Stimulated activated CD4-positive, alpha-beta T cell treated with anti-CD3 and anti-CD28 coated beads, Interleukin-12 subunit alpha, Interleukin-12 subunit beta, amount 100 ng/mL, for 24 hours (primary cell): ENCODE measurements around the gene HAPSTR1.
A peak's percentile ranks its signal among the peaks of the same experiment; 100 is the strongest.
"Not testable (repeated sequence)": the region's sequence is repeated elsewhere in the genome, so short reads cannot be mapped to it uniquely, and the experiment has no call there.

Experiments
- DNase-seq, 2 experiments: peaks; one replicate each; pipeline ENCODE4 v3.0.0-alpha.2; 2020; ENCODE audit warnings: low read depth in 2 of 2

Gene HAPSTR1

DNA sequence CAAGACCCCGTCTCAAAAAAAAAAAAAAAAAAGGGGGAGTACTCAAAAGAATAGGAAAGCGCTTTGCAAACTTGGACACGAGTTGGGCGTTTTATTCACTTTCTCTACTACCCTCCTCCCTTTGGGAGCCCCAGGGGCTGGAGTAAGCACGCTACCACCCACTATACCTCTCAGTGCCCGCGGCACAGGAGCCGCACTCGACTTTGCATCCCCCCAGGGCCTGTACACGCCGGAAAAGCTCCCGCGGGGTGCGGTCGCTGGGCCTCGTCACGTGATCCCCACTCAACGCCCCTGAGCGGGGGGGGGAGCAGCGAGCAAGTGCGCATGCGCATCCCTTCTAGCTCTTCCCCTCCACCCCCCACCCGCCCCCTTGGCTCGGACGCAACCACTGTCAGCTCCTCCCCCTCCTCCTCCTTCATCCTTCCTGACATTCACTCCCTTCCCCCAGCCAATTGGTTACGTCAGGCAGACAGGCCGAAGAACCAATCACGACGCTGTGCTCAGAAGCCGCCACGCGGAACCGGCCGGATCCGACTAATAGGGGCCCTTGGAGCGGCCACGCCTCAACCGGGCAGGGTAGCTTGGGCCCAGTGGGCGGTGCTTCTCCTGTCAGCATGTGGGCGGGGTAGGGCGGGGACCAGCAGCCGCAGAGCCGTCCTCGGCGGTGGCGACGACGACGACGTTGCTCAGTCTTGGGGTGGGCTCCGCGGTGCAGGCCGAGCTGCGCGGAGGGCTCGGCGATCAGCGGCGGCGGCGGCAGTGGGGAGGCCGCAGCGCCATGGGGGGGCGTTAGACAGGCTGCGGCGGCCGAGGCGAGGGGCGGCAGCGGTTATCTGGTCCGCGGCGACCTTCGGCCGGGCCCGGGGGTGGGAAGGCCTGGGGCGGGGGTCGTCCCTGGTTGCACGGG, at the start of gene HAPSTR1:
Gene HAPSTR1, plus strand, starts transcription at position 685 of the 907 bp plus-strand sequence. CDS start 401 bp downstream, outside the sequence.
- DNase-seq, result peak; percentile 98 to 99

GRCh38 chr16:9042533-9042932, 48.9 kb upstream of the HAPSTR1 start:
- no peak for DNase-seq

DNA sequence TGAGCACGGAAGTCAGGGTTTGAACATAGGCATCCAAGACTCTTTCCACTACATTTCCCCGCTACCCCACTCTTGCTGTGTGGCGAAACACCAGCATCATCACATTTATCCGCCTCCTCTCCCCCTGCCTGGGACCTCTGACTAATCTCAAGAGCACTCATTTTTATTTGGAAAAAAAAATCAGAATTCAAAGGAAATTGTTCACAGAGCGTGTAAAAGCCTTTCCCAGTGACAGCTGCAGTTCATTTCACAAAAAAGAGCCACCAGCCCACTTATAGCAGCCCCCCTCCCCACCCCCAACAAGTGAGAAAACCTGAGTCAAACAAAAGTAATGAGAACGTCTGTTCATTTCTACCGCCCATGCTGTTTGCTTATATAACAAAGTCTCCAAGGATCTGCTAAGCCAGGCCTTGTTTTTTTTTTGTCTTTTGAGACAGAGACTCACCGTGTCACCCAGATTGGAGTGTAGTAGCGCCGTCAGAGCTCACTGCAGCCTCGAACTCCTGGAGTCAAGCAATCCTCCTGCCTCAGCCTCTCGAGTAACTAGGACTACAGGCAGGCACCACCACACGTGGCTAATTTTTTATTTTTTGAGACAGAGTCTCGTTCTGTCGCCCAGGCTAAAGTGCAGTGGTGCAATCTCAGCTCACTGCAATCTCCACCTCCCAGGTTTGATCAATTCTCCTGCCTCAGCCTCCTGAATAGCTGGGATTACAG, 48.3 kb upstream of the HAPSTR1 start:
- DNase-seq, result no peak

GRCh38 chr16:9045562-9045961, 45.9 kb upstream of the HAPSTR1 start:
- not testable (repeated sequence) for DNase-seq

DNA sequence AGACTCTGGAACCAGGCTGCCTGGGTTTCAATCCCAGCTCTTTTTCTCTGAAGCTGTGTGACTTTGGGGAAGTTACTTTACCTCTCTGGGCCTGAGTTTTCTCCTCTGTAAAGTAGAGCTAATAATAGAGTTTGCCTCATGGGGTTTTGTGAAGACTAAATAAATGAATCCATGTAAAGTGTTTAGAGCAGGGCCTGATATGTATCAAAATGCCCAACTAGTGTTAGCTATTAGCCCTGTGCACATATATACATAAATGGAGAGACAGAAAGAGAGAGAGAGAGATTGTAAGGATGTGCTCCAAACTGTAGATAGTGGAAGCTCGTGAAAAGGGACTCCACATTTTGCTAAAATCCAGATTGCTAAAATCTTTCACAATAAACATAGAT, 44.8 kb upstream of the HAPSTR1 start:
- DNase-seq, result no peak

DNA sequence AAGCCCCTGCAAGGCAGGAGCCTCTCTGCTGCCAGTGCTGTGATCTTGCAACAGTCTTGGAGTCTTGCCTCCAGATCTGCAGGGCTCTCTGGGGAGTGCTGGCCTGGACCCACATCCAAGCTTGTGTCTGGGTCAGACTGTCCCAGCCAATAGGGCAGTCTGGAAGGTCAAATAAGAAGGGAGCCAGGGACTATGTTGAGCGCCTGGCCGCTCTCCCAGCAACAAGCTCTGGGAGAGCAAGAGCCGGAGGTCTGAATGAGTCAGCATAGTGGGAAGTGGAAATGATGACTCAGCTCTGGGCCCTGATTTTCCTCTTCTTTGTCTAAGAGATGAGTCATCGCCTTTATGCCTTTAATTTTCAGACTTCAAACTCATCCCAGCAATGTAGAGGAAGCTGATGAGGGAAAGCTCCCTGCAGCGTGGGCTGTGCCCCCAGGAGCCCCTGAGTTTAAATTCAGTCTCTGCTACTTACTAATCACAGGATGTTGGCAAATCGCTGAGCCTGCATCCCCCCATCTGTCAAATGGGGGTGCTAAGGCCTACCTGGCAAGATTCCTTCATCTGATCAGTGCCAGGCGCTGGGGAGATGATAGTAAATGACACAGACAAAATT, 43.6 kb upstream of the HAPSTR1 start:
- DNase-seq, result peak; percentile 27 to 55

- no peak for DNase-seq
Observed at GRCh38 chr16:9048302-9048700, 43.1 kb upstream of the HAPSTR1 start.

DNA sequence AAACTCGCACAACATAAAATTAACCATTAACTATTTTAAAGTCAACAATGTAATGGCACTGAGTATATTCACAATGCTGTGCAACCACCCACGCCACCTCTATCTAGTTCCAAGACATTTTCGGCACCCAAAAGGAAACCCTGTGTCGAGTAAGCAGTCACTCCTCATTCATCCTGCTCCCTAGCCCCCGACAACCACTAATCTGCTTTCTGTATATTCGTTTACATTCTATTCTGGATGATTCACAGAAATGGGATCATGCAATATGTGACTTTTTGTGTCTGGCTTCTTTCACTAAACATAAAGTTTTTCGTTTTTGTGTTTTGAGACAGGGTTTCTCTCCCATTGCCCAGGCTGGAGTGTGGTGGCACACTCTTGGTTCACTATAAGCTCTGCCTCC, 42.2 kb upstream of the HAPSTR1 start:
- no peak for DNase-seq

DNA sequence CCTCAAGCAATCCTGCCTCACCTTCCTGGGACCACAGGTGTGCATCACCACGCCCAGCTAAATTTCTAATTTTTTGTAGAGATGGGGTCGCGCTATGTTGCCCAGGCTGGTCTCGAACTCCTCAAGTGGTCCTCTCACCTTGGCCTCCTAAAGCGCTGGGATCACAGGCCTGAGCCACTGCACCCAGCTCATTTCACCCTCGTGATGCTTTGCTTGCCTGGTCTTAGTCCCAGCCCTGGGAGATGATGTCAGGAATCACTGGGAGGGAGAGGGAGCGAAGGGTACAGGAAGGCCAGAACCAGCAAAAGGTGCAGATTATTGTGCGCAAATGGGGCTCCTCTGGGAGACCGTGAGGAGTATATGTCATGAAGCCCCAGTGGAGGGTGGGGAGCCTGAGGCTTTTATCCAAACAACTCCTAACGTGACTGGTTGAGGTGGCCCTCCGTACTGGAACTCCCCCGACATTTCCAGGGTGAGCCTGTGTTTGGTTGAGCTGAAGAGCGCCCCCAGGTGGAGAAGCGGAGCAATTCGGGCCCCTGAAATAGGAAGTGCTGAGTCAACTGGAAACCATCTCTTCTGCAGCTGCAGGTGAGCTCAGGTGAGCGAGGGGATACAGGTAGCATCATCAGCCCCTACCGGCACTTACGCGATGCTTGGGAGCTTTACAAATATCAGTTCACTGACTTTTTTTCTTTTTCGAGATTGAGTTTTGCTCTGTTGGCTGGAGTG, 41.2 kb upstream of the HAPSTR1 start:
- no peak for DNase-seq

- DNase-seq, result no peak
Observed at GRCh38 chr16:9053006-9053601, 38.3 kb upstream of the HAPSTR1 start.

- DNase-seq, result no peak
Observed at GRCh38 chr16:9054460-9054859, 37.0 kb upstream of the HAPSTR1 start.

DNA sequence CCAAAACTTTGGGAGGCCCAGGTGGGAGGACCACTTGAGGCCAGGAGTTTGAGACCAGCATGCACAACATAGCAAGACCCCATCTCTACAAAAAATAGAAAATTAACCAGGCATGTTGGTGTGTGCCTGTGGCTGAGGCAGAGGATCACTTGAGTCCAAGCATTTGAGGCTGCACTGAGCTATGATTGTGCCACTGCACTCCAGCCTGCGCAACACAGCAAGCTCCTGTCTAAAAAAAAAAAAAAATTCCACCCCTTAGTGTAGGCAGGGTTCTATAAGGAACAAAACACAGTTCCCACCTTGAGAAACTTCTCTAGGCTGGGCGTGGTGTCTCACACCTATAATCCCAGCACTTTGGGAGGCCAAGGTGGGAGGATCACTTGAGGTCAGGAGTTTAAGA, 36.3 kb upstream of the HAPSTR1 start:
- DNase-seq, result no peak

DNA sequence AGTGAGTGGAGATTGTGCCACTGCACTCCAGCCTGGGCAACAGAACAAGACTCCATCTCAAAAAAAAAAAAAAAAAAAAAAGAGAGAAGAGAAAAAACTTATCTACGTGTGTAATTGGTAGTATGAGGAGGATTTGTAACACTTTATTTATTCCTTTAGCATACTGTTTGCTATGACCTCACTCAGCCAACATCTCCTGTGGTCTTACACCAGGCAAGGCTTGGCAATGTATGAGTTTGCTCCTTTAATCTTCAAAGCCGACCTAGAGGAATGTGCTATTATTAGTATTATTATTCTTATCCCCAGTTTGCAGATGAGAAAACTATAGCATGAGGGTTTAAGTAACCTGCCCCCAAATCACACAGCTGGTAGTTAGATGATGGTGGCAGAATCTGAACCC, 35.8 kb upstream of the HAPSTR1 start:
- no peak for DNase-seq

DNA sequence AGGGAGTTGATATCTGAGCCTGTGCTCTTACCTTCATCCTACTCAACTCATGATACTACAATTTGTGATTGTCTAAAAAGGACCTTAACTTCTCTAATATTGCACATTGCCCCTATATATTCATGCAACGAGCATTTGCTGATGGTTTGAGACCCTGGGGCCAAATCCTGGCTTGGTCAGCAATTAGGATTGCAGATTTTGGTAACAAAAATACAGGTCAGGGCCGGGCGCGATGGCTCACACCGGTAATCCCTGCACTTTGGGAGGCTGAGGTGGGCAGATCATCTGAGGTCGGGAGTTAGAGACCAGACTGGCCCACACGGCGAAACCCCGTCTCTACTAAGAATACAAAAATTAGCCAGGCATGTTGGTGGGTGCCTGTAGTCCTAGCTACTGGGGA, 35.4 kb upstream of the HAPSTR1 start:
- no peak for DNase-seq

GRCh38 chr16:9058211-9058610, 33.2 kb upstream of the HAPSTR1 start:
- DNase-seq, result no peak

- no peak for DNase-seq
Observed at GRCh38 chr16:9060225-9060624, 31.2 kb upstream of the HAPSTR1 start.

DNA sequence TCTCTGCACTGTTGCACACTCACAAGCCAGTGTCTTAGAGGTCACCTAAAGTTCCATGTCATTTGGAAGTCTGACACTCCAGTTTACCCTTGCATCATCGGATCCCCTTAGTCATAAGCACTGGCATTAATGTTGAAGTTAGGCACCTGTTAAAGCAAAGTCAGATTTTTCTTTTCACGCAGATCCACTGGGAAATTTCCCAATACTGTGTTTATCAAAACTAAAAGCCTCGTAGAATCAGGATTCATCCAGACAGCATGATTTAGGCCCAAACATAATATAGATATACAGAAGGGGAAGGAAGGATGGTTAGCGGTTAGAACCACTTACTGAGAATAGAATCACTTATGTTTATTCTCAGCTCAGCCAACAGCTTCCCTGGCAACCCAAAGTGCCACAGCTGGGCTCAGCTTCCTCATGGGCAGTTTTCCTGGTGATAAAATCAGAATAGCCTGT, 30.1 kb upstream of the HAPSTR1 start:
- no peak for DNase-seq

- no peak for DNase-seq
Observed at GRCh38 chr16:9062301-9062700, 29.1 kb upstream of the HAPSTR1 start.

- no peak for DNase-seq
Observed at GRCh38 chr16:9065077-9065476, 26.4 kb upstream of the HAPSTR1 start.

GRCh38 chr16:9068886-9069285, 22.6 kb upstream of the HAPSTR1 start:
- DNase-seq, result no peak

- DNase-seq, result no peak
Observed at GRCh38 chr16:9070254-9070653, 21.2 kb upstream of the HAPSTR1 start.
